Peyer's patch (tissue), 4 donors: ENCODE data around the gene LARGE2. TPM values are rescaled to one million over a fixed set of nuclear protein-coding genes. Genes with fewer than 3 reads are reported as not detected.

Experiments
- DNase-seq, 3 donors: peaks; one replicate each; pipeline ENCODE4 v3.0.0-alpha.2; 2017 to 2019
- H3K27ac ChIP-seq, 4 donors: fragments of 200-600 bp; sonication (generic); one replicate each; pipeline ENCODE4 v1.5.1; 2016 to 2019
- H3K27me3 ChIP-seq, 2 donors: fragments of 200-600 bp; sonication (generic); one replicate each; pipeline ENCODE4 v1.5.1; 2019
- H3K36me3 ChIP-seq, 3 donors: fragments of 200-600 bp; sonication (generic); one replicate each; pipeline ENCODE4 v1.5.1; 2016 to 2019
- H3K4me1 ChIP-seq, 4 donors: fragments of 200-600 bp; sonication (generic); one replicate each; pipeline ENCODE4 v1.5.1; 2016 to 2019
- H3K4me3 ChIP-seq, 4 donors: fragments of 200-600 bp; sonication (generic); 1 replicate in 3 of 4; 2 replicates in 1 of 4; pipeline ENCODE4 v1.5.1; 2016 to 2019; ENCODE audit warnings: mild to moderate bottlenecking in 1 of 4
- H3K9me3 ChIP-seq, 4 donors: fragments of 200-600 bp; sonication (generic); one replicate each; pipeline ENCODE4 v1.5.1; 2016 to 2019; ENCODE audit warnings: mild to moderate bottlenecking in 1 of 4
- CTCF ChIP-seq, 6 experiments: fragments of 450-650 bp in 4 of 6; fragments of 200-600 bp in 2 of 6; sonication (generic) in 1 of 6; IDR thresholded peaks; one replicate each; pipeline ENCODE4 v1.5.1; 2017 to 2019; ENCODE audit warnings: antibody characterized with exemption in 6 of 6, mild to moderate bottlenecking in 3 of 6, moderate library complexity in 1 of 6
- POLR2A ChIP-seq, 2 donors: fragments of 450-650 bp; IDR thresholded peaks; one replicate each; pipeline ENCODE4 v1.5.1; 2017; ENCODE audit warnings: antibody characterized with exemption in 2 of 2, mild to moderate bottlenecking in 2 of 2, moderate library complexity in 2 of 2
- total RNA-seq, 4 donors: library from RNA; depleted of rRNA; stranded (reverse); fragments of >200 nt; gene quantifications; one replicate each; pipeline ENCODE4 v1.1.0, GENCODE V29; 2016

LARGE2 gene
- total RNA-seq, 4 donors from 2014 or later = 0.83 to 1.6 (median 1.2) TPM; not detected in 1

GRCh38 chr11:45934580-45935318, 12.3 kb downstream of the LARGE2 start:
- Histone ChIP-seq H3K4me1 (peaks cover 0 to 22% (median 13%) of the 10 kb centered on the region in 4 donors), H3K4me3 (no peak overlapping the region), H3K9me3 (no peaks in the 10 kb centered on the region), H3K36me3 (peaks cover 0 to 53% (median 0%) of the 10 kb centered on the region in 3 donors), H3K27ac (peak overlapping the region in 1 of 4 donors; percentile 57), H3K27me3 (no peaks in the 10 kb centered on the region)
- TF ChIP-seq CTCF (IDR thresholded peaks at IDR 0.05) = no peak
- no peak for TF ChIP-seq POLR2A (IDR thresholded peaks at IDR 0.05)
- no peak for DNase-seq

- no peaks in the 10 kb centered on the region for H3K9me3 ChIP-seq
- H3K36me3 ChIP-seq = peaks cover 0 to 53% (median 0%) of the 10 kb centered on the region in 3 donors
- H3K4me1 ChIP-seq = peaks cover 0 to 18% (median 8%) of the 10 kb centered on the region in 4 donors
- no peak overlapping the region for H3K4me3 ChIP-seq
- no peaks in the 10 kb centered on the region for H3K27me3 ChIP-seq
- H3K27ac ChIP-seq = peak overlapping the region in 1 of 4 donors; percentile 57
- DNase-seq = no peak
- TF ChIP-seq POLR2A (IDR thresholded peaks at IDR 0.05) (no peak), CTCF (IDR thresholded peaks at IDR 0.05) (no peak)
Measured at GRCh38 chr11:45935349-45936064, 13.1 kb downstream of the LARGE2 start.

GRCh38 chr11:45936511-45937054, 14.1 kb downstream of the LARGE2 start:
- Histone ChIP-seq H3K4me3 (no peak overlapping the region), H3K27me3 (no peaks in the 10 kb centered on the region), H3K9me3 (no peaks in the 10 kb centered on the region), H3K27ac (no peak overlapping the region), H3K36me3 (peaks cover 0 to 53% (median 0%) of the 10 kb centered on the region in 3 donors), H3K4me1 (peaks cover 0 to 10% (median 2%) of the 10 kb centered on the region in 4 donors)
- no peak for DNase-seq
- no peak for TF ChIP-seq POLR2A (IDR thresholded peaks at IDR 0.05)
- TF ChIP-seq CTCF (IDR thresholded peaks at IDR 0.05) = no peak

- DNase-seq = no peak
- no peaks in the 10 kb centered on the region for H3K27me3 ChIP-seq
- no peaks in the 10 kb centered on the region for H3K9me3 ChIP-seq
- TF ChIP-seq CTCF (IDR thresholded peaks at IDR 0.05) (no peak), POLR2A (IDR thresholded peaks at IDR 0.05) (no peak)
- H3K4me1 ChIP-seq = peaks cover 0 to 8% (median 2%) of the 10 kb centered on the region in 4 donors
- H3K36me3 ChIP-seq = peaks cover 0 to 58% (median 0%) of the 10 kb centered on the region in 3 donors
- H3K27ac ChIP-seq = peak overlapping the region in 1 of 4 donors; percentile 26
- no peak overlapping the region for H3K4me3 ChIP-seq
Measured at GRCh38 chr11:45937916-45938315, 15.5 kb downstream of the LARGE2 start.

- Histone ChIP-seq H3K9me3 (no peaks in the 10 kb centered on the region), H3K27me3 (no peaks in the 10 kb centered on the region), H3K4me3 (no peak overlapping the region), H3K4me1 (no peaks in the 10 kb centered on the region), H3K27ac (no peak overlapping the region), H3K36me3 (peaks cover 0 to 42% (median 0%) of the 10 kb centered on the region in 3 donors)
- no peak for DNase-seq
- TF ChIP-seq POLR2A (IDR thresholded peaks at IDR 0.05) = no peak
Measured at GRCh38 chr11:45939836-45940235, 17.4 kb downstream of the LARGE2 start.

GRCh38 chr11:45941285-45941684, 18.8 kb downstream of the LARGE2 start:
- H3K27me3 ChIP-seq = no peaks in the 10 kb centered on the region
- H3K4me1 ChIP-seq = no peaks in the 10 kb centered on the region
- no peak overlapping the region for H3K4me3 ChIP-seq
- no peak overlapping the region for H3K27ac ChIP-seq
- no peak for DNase-seq
- peaks cover 0 to 43% (median 0%) of the 10 kb centered on the region in 3 donors for H3K36me3 ChIP-seq
- TF ChIP-seq CTCF (IDR thresholded peaks at IDR 0.05) (no peak), POLR2A (IDR thresholded peaks at IDR 0.05) (no peak)
- H3K9me3 ChIP-seq = no peaks in the 10 kb centered on the region
